ENCODE data around the gene MPL.

The MPL gene

DNA sequence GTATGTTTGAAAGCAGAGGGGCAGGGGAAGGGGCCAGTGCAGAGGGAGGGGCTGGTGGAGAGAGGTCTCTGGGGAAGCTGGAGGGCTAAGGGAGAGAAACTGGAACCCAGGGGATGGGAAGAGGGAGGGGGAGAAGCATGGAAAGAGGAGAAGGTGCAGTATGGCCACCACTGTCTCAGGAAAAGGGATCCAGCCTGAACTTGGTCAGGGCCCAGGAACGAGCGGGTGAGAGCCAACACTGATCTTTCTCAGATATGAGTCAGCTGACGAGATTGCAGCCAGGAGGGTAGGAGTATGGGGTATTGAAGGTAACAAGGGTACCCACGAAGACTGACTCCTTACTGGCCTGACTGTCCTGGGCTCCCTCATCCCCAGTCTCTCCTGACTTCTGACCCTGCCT lies 18.8 kb upstream of the MPL start:
- H3K4me3 ChIP-seq (ENCODE audit: low read depth, low read length), result no peak overlapping the region
- TF ChIP-seq MYC (IDR thresholded peaks at IDR 0.05; ENCODE audit: low read depth, low read length) (no peak), POLR2A (IDR thresholded peaks at IDR 0.05; ENCODE audit: extremely low read depth, insufficient read length) (no peak)
- TF ChIP-seq, protein P1, sequence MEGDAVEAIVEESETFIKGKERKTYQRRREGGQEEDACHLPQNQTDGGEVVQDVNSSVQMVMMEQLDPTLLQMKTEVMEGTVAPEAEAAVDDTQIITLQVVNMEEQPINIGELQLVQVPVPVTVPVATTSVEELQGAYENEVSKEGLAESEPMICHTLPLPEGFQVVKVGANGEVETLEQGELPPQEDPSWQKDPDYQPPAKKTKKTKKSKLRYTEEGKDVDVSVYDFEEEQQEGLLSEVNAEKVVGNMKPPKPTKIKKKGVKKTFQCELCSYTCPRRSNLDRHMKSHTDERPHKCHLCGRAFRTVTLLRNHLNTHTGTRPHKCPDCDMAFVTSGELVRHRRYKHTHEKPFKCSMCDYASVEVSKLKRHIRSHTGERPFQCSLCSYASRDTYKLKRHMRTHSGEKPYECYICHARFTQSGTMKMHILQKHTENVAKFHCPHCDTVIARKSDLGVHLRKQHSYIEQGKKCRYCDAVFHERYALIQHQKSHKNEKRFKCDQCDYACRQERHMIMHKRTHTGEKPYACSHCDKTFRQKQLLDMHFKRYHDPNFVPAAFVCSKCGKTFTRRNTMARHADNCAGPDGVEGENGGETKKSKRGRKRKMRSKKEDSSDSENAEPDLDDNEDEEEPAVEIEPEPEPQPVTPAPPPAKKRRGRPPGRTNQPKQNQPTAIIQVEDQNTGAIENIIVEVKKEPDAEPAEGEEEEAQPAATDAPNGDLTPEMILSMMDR (IDR thresholded peaks at IDR 0.05; ENCODE audit: low read depth, low read length), result no peak
- TF ChIP-seq, protein P2, sequence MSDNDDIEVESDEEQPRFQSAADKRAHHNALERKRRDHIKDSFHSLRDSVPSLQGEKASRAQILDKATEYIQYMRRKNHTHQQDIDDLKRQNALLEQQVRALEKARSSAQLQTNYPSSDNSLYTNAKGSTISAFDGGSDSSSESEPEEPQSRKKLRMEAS (IDR thresholded peaks at IDR 0.05; ENCODE audit: low read depth, low read length), result no peak
- DNase-seq (ENCODE audit: low read depth), result no peak

DNA sequence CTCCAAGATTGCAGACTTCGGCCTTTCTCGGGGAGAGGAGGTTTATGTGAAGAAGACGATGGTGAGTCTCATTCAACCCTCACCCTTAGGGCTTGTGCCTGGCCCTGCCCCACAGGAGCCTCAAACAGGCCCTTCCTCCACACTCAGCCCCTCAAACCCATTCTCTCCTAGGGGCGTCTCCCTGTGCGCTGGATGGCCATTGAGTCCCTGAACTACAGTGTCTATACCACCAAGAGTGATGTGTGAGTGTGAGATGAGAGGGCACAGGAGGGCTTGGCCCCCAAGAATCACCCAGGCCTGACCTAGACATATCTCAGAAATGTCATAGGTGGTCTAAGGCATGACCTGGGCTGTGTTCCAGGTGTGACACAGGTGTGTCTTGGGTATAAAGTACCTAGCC lies 18.3 kb upstream of the MPL start:
- no peak for TF ChIP-seq MYC (IDR thresholded peaks at IDR 0.05; ENCODE audit: low read depth, low read length)
- TF ChIP-seq POLR2A (IDR thresholded peaks at IDR 0.05; ENCODE audit: extremely low read depth, insufficient read length), result no peak
- TF ChIP-seq, protein P1 (IDR thresholded peaks at IDR 0.05; ENCODE audit: low read depth, low read length), result no peak
- TF ChIP-seq, protein P2 (IDR thresholded peaks at IDR 0.05; ENCODE audit: low read depth, low read length), result no peak
- H3K4me3 ChIP-seq (ENCODE audit: low read depth, low read length), result no peak overlapping the region
- DNase-seq (ENCODE audit: low read depth), result no peak

DNA sequence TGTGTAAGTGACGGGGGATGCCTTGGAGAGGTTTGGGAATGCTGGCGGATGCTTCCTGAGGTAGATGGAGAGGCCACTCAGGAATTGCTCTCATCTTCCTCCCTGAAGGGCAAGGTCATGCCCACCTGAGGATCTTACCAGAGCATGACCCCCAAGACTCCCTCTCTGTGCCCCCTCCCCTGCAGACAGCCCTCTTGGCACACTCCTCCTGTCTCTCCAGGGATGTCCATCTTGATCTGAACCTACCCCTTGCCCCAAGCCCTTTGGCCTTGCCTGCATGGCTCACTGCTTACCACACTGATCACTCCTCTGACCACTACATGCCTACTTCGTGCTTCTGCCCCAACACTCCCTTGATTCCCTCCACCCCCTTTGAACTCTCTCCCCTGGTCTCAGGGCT lies 17.9 kb upstream of the MPL start:
- no peak overlapping the region for H3K4me3 ChIP-seq (ENCODE audit: low read depth, low read length)
- no peak for TF ChIP-seq POLR2A (IDR thresholded peaks at IDR 0.05; ENCODE audit: extremely low read depth, insufficient read length)
- TF ChIP-seq MYC (IDR thresholded peaks at IDR 0.05; ENCODE audit: low read depth, low read length), result no peak
- TF ChIP-seq, protein P1 (IDR thresholded peaks at IDR 0.05; ENCODE audit: low read depth, low read length), result no peak
- TF ChIP-seq, protein P2 (IDR thresholded peaks at IDR 0.05; ENCODE audit: low read depth, low read length), result no peak
- no peak for DNase-seq (ENCODE audit: low read depth)

DNA sequence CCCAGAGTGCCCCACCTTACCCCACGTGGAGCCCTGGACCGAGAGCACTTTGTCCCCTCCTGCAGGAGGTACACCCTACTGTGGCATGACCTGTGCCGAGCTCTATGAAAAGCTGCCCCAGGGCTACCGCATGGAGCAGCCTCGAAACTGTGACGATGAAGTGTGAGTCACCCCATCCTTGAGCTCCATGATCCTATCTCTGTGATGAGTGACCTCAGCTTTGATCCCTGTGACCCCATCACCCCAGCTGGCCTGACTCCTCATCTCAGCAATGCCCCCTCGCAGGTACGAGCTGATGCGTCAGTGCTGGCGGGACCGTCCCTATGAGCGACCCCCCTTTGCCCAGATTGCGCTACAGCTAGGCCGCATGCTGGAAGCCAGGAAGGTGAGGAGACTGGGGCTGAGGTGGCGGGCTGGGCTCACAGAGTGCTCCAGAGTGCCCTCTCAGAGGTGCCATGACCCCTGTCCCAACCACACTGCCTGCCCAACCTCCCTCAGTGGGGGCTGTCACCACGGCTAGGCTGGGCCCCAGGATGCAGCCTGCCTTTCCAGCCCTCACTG lies 16.2 kb upstream of the MPL start:
- no peak overlapping the region for H3K4me3 ChIP-seq (ENCODE audit: low read depth, low read length)
- no peak for DNase-seq (ENCODE audit: low read depth)
- TF ChIP-seq, protein P2 (IDR thresholded peaks at IDR 0.05; ENCODE audit: low read depth, low read length), result no peak
- TF ChIP-seq, protein P1 (IDR thresholded peaks at IDR 0.05; ENCODE audit: low read depth, low read length), result no peak

DNA sequence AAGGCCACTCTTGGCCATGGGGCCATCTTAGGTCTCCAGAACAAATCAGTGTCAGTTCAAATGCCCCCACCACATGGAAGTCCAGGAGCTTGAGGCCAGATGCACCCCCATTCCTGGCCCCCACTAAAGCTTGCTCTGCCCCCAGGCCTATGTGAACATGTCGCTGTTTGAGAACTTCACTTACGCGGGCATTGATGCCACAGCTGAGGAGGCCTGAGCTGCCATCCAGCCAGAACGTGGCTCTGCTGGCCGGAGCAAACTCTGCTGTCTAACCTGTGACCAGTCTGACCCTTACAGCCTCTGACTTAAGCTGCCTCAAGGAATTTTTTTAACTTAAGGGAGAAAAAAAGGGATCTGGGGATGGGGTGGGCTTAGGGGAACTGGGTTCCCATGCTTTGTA lies 15.1 kb upstream of the MPL start:
- no peak overlapping the region for H3K4me3 ChIP-seq (ENCODE audit: low read depth, low read length)
- no peak for DNase-seq (ENCODE audit: low read depth)
- TF ChIP-seq MYC (IDR thresholded peaks at IDR 0.05; ENCODE audit: low read depth, low read length) (no peak), POLR2A (IDR thresholded peaks at IDR 0.05; ENCODE audit: extremely low read depth, insufficient read length) (no peak)
- TF ChIP-seq, protein P2 (IDR thresholded peaks at IDR 0.05; ENCODE audit: low read depth, low read length), result no peak
- TF ChIP-seq, protein P1 (IDR thresholded peaks at IDR 0.05; ENCODE audit: low read depth, low read length), result no peak

DNA sequence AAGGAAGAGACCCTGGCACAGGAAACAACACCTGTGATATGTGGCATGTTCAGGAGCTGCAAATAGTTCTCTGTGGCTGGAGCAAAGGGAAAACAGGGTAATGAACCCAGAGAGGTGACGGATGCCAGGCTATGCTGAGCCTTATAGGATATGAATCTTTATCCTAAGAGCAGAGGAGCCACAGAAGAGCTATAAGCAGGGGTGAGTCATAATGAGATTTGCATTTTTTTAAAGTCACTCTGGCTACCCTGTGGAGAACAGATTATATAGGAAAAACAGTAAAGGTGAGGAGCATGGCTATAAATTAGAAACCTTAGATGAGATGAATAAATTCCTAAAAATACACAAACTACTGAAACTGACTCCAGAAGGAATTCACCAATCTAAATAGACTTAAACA lies 12.8 kb upstream of the MPL start:
- no peak for DNase-seq (ENCODE audit: low read depth)
- H3K4me3 ChIP-seq (ENCODE audit: low read depth, low read length), result no peak overlapping the region
- no peak for TF ChIP-seq MYC (IDR thresholded peaks at IDR 0.05; ENCODE audit: low read depth, low read length)
- TF ChIP-seq, protein P2 (IDR thresholded peaks at IDR 0.05; ENCODE audit: low read depth, low read length), result no peak
- TF ChIP-seq, protein P1 (IDR thresholded peaks at IDR 0.05; ENCODE audit: low read depth, low read length), result no peak
- no peak for TF ChIP-seq POLR2A (IDR thresholded peaks at IDR 0.05; ENCODE audit: extremely low read depth, insufficient read length)
